Cardiac muscle cell (in vitro differentiated cells and primary cell): ENCODE data around the gene C1orf115. TPM values are rescaled to one million over a fixed set of nuclear protein-coding genes. Genes with fewer than 3 reads are reported as not detected.

Source experiments
- DNase-seq, 2 donors: peaks; one replicate each; pipeline versions ENCODE4 v3.0.0 to v3.0.0-alpha.2; 2010 to 2017; ENCODE audit warnings: low read depth in 1 of 2, low spot score in 1 of 2
- H3K27ac ChIP-seq: fragments of 200-600 bp; sonication (generic); 2 replicates; pipeline ENCODE4 v1.5.1; 2016
- H3K27me3 ChIP-seq: fragments of 200-600 bp; sonication (generic); 2 replicates; pipeline ENCODE4 v1.6.0; 2016; ENCODE audit warnings: control low read depth
- H3K36me3 ChIP-seq: fragments of 200-600 bp; sonication (generic); 2 replicates; pipeline ENCODE4 v1.5.1; 2016; ENCODE audit warnings: control low read depth
- H3K4me1 ChIP-seq: fragments of 200-600 bp; sonication (generic); 2 replicates; pipeline ENCODE4 v1.8.1; 2017; ENCODE audit warnings: low read depth, mild to moderate bottlenecking, mixed run types
- H3K4me3 ChIP-seq: fragments of 200-600 bp; sonication (generic); 2 replicates; pipeline ENCODE4 v1.5.1; 2016; ENCODE audit warnings: mild to moderate bottlenecking
- H3K9me3 ChIP-seq: fragments of 200-600 bp; sonication (generic); 2 replicates; pipeline ENCODE4 v1.5.1; 2017; ENCODE audit warnings: low read depth, mild to moderate bottlenecking, control low read depth
- CTCF ChIP-seq: IDR thresholded peaks from 2 replicates; pipeline ENCODE4 v1.5.1; 2012; ENCODE audit warnings: low read depth, mild to moderate bottlenecking, low read length
- polyA plus RNA-seq: library from polyadenylated mRNA; unstranded; fragments of >200 nt; fragmentation: Nextera tagmentation; extraction: Ambion mirVana; gene quantifications from 2 replicates; pipeline ENCODE4 v1.2.1, GENCODE V29; 2016
- total RNA-seq: library from RNA; depleted of rRNA; stranded (reverse); fragments of >200 nt; gene quantifications from 2 replicates; pipeline ENCODE4 v1.2.3, GENCODE V29; 2016

The C1orf115 gene
- total RNA-seq (5.3 and 7.5 TPM in 2 replicates), polyA plus RNA-seq (5.3 and 9.7 TPM in 2 replicates)

- Histone ChIP-seq H3K4me3 (peak within 1 kb of the TSS; percentile 46), H3K9me3 (no peaks in the 10 kb centered on the region), H3K27me3 (peaks cover 45% of the 10 kb centered on the region), H3K4me1 (no peaks in the 10 kb centered on the region), H3K27ac (no peak within 1 kb of the TSS), H3K36me3 (no peaks in the 10 kb centered on the region)
- TF ChIP-seq CTCF, result peak; percentile 93
- peak; percentile 62 to 82 for DNase-seq
Measured at GRCh38 chr1:220690140-220691052, at the start of gene C1orf115. C1orf115 (plus strand) TSS chr1:220690363; CDS start chr1:220690403, 40 bp downstream.

- TF ChIP-seq CTCF, result no peak
- Histone ChIP-seq H3K27me3 (no peaks in the 10 kb centered on the region), H3K36me3 (peaks cover 3% of the 10 kb centered on the region), H3K4me1 (peaks cover 13% of the 10 kb centered on the region), H3K9me3 (no peaks in the 10 kb centered on the region), H3K4me3 (no peak overlapping the region), H3K27ac (no peak overlapping the region)
- DNase-seq, result no peak
Measured at GRCh38 chr1:220642285-220642684, 47.9 kb upstream of the C1orf115 start.

- H3K9me3 ChIP-seq, result no peaks in the 10 kb centered on the region
- DNase-seq, result no peak
- no peak overlapping the region for H3K4me3 ChIP-seq
- H3K27ac ChIP-seq, result no peak overlapping the region
- peaks cover 13% of the 10 kb centered on the region for H3K36me3 ChIP-seq
- H3K4me1 ChIP-seq, result peaks cover 23% of the 10 kb centered on the region
- no peaks in the 10 kb centered on the region for H3K27me3 ChIP-seq
- no peak for TF ChIP-seq CTCF
Measured at GRCh38 chr1:220652995-220653394, 37.2 kb upstream of the C1orf115 start.

GRCh38 chr1:220655509-220655908, 34.7 kb upstream of the C1orf115 start:
- no peak for TF ChIP-seq CTCF
- H3K36me3 ChIP-seq, result peaks cover 18% of the 10 kb centered on the region
- no peak for DNase-seq
- H3K27me3 ChIP-seq, result no peaks in the 10 kb centered on the region
- H3K4me3 ChIP-seq, result no peak overlapping the region
- no peaks in the 10 kb centered on the region for H3K9me3 ChIP-seq
- peaks cover 23% of the 10 kb centered on the region for H3K4me1 ChIP-seq
- H3K27ac ChIP-seq, result peak overlapping the region; percentile 84

GRCh38 chr1:220655961-220656740, 34.0 kb upstream of the C1orf115 start:
- H3K9me3 ChIP-seq, result no peaks in the 10 kb centered on the region
- H3K27me3 ChIP-seq, result no peaks in the 10 kb centered on the region
- peaks cover 18% of the 10 kb centered on the region for H3K36me3 ChIP-seq
- TF ChIP-seq CTCF, result no peak
- H3K4me3 ChIP-seq, result no peak overlapping the region
- DNase-seq, result no peak
- peak overlapping the region; percentile 84 for H3K27ac ChIP-seq
- peaks cover 23% of the 10 kb centered on the region for H3K4me1 ChIP-seq
